GM11168 (cell line): Measurements from ENCODE around the gene KIF27.
"Not testable (repeated sequence)": the region's sequence is repeated elsewhere in the genome, so short reads cannot be mapped to it uniquely, and the experiment has no call there.

ENCODE experiments used
- in situ Hi-C: fragments of 300-500 bp; cut with MboI; formaldehyde crosslinking; loops from one replicate; pipeline ENCODE4 v1.12.0; 2022; ENCODE audit warnings: low sequenced_read_pairs; ENCODE audit not compliant: unreplicated experiment

The KIF27 gene

DNA sequence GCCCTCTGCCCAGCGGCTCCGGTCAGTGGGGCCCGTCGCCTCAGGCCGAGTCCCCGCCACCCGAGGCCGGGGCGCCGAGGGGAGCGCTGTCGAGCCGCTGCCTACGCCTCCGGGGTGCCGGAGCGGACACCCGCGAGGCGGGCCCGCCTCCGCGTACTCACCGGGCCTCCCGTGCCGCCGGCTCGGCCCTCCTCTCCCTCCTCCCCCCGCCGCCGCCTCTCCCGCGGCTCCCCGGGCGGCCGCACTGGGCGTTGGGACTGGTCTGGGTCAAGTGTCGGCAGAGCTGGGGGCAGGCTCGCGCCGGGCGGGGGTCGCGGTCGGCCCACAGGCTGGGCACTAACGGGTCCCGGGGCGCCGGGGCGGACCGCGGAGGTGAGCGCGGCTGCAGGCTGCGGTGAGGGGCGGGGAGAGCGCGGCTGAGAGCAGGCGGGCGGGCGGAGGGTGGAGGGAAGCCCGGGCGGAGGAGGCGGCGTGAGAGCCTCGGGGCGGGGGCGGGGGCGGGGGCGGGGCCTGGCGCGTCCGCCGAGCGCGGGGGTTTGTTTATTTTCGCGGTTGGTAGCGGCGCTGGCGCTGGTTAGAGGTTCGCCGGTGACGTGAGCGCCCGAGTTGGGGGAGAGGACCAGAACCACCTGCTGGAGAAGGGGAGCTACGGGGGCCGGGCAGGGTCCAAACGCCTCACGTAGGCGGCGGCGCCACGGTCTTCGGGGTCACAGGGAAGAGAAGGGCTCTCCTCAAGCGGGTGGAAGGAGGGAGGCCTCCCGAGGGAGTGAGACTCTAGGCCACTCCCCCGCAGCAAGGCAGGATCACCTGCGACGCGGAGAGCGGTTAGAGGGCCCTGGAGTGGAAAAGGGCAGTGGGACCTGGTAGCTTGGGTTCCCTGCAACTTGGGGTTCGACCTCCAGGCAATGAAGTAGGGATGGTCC is 103.6 kb downstream of the KIF27 start, which contains the start of gene GKAP1:
Gene GKAP1 (minus strand): TSS at position 414 of the 923 bp plus-strand sequence. CDS start 11,252 bp downstream, outside the sequence.
- in situ Hi-C loops, result not testable (repeated sequence)

DNA sequence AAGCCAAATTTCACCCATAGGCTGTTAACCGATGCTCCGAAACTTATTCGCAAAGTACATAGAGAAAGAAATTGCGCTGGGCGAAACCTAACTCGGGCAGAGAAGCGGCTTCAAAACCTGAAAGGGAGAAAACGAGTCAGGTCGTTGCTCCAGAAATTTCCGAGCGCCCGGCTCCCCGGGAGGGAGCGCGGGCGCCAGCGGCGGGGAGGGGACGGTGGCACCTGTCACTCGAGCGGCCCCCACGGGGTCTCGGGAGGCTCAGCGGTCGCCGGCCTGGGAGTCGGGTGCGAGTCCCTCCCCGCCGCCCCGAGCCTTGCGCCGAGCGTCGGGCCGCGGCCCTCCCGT is 104.2 kb downstream of the KIF27 start:
- in situ Hi-C loops, result not testable (repeated sequence)

DNA sequence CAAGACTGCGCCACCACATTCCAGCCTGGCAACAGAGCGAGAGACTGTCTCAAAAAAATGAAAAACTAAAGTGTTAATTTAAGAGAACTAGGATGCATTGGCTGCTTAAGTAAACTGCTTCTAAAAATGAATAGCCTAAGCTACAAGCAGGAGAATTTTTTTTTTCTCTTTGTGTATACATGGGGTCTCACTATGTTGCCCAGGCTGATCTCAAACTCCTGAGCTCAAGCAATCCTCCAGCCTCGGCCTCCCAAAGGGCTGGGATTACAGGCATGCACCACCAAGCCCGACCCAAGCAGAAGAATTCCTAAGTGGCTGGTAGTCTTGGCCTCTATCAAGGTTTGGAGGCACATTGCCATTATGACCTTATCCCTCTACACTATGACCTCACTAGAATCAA is 106.1 kb downstream of the KIF27 start:
- in situ Hi-C loops, result not testable (repeated sequence)

DNA sequence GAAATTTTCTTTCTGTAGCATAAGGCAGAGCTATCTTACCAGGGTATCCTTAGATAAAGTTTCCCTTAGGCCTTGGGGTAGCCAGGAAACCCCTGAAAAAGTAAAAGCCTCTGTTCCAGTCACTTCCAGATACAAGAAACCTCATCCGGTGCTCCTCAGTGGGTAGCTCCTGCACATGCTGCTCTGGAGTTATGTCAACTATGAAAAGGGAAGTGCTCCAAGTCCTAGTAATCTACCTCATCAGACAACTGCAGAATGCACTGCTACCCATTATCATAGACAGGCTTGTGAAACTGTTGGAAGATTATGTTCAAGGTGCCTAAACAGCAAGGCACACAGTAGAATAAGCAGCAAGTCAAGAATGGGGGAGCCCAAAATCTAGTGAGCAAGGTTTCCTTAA is 112.0 kb downstream of the KIF27 start:
- in situ Hi-C loops, result not testable (repeated sequence)

DNA sequence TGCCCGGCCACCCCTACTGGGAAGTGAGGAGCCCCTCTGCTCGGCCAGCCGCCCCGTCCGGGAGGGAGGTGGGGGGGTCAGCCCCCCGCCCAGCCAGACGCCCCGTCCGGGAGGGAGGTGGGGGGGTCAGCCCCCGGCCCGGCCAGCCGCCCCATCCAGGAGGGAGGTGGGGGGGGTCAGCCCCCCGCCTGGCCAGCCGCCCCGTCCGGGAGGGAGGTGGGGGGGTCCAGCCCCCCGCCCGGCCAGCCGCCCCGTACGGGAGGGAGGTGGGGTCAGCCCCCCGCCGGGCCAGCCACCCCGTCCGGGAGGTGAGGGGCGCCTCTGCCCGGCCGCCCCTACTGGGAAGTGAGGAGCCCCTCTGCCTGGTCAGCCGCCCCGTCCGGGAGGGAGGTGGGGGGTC is 116.8 kb downstream of the KIF27 start:
- in situ Hi-C loops, result not testable (repeated sequence)

DNA sequence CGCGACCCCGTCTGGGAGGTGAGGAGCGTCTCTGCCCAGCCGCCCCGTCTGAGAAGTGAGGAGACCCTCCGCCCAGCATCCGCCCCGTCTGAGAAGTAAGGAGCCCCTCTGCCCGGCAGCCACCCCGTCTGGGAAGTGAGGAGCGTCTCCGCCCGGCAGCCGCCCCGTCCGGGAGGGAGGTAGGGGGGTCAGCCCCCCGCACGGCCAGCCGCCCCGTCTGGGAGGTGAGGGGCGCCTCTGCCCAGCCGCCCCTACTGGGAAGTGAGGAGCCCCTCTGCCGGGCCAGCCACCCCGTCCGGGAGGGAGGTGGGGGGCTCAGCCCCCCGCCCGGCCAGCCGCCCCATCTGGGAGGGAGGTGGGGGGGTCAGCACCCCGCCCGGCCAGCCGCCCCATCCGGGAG is 117.3 kb downstream of the KIF27 start:
- in situ Hi-C loops, result not testable (repeated sequence)

DNA sequence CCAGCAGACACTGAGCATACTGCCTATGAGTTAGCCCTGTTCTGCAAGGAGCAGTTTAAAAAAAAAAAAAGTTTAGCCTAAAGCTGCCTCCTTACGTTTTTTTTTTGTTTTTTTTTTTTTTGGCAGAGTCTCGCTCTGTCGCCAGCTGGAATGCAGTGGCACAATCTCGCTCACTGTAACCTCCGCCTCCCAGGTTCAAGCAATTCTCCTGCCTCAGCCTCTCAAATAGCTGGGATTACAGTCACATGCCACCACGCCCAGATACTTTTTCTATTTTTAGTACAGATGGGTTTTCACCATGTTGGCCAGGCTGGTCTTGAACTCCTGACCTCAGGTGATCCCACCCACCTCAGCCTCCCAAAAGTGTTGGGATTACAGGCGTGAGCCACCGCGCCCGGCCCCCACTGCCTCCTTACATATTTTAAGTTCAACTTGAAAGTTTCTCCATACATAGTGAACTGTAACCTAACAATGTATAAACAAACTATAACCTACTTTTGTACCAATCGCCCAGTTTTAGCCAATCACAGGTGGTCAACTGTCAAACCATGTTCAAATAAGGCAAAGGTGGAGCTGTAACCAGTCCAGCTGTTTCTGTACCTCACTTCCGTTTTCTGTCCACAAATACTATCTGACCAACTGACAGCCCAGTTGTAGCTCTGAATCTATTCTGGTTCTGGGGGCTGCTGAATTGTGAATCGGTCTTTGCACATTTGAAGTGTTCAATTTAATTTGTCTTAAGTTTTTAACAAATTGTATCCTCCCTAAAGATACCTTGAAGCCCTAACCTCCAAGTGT is 120.8 kb downstream of the KIF27 start:
- in situ Hi-C loops, result no loop called here

DNA sequence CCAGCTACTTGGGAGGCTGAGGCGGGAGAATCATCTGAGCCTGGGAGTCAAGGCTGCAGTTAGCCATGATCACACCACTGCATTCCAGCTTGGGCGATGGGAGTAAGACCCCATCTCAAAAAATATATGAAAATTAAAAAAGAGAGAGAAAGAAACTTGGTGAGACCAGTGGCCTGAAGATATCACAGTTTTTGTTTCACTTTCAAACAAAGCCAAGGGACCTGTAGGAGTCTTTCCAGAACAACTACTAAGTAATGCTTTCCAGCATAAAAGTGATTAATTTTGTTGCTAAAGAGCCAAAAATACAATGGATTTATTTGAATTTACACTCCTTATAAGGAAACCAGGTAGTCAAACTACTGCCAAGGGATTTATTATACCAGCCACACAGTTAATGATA is 127.2 kb downstream of the KIF27 start:
- in situ Hi-C loops, result no loop called here

DNA sequence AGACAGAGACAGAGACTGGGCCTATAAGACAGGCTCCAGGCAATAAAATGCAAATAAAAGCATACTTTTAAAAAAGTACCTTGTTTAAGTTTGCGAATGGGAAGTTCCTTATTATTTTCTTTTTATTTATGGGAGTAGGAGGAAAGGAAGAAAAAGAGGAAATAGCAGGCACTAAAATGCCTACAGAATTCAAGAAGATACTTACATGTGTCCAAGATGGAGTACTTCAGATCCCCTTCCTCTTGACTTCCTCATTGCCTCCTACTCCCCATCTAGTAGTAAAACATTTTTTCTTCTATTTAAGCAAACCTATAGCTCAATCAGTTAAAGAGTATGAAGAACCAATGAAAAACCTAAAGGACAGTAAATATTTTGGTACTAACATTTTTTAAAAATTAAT is 128.5 kb downstream of the KIF27 start:
- in situ Hi-C loops, result no loop called here
